ENCODE measurements around the gene ZNF716.
"Not testable (repeated sequence)": the region's sequence is repeated elsewhere in the genome, so short reads cannot be mapped to it uniquely, and the experiment has no call there.

The ZNF716 gene

GRCh38 chr7:57480304-57480703, 30.3 kb downstream of the ZNF716 start:
- H3K4me1 ChIP-seq (ENCODE audit: insufficient read depth, low read length); H3K9me3 ChIP-seq (ENCODE audit: control insufficient read depth, insufficient read depth, low read length); H3K9ac ChIP-seq (ENCODE audit: low read depth, low read length); H3K36me3 ChIP-seq (ENCODE audit: insufficient read depth, low read length): not testable (repeated sequence)

- not testable (repeated sequence) for H3K9me3 ChIP-seq (ENCODE audit: control insufficient read depth, insufficient read depth, low read length); H3K9ac ChIP-seq (ENCODE audit: low read depth, low read length); H3K36me3 ChIP-seq (ENCODE audit: insufficient read depth, low read length)
These were observed 35.0 kb downstream of the ZNF716 start for GRCh38 chr7:57485022-57485421.

DNA sequence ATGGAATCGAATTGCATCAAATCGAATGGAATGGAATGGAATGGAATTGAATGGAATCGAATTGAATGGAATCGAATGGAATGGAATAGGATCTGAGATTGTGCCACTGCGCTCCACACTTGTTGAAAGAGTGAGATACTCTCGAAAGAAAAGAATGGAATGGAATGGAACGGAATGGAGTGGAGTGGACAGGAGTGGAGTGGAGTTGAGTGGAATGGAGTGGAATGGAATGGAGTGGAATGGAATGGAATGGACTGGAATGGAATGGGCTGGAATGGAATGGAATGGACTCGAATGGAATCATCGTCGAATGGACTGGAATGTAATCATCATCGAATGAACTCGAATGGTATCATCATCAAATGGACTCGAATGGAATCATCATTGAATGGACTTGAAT, 38.0 kb downstream of the ZNF716 start:
- Histone ChIP-seq H3K9me3 (ENCODE audit: control insufficient read depth, insufficient read depth, low read length) (peaks cover 8% of the 10 kb centered on the region; the same call in 1 of the 2 replicates), H3K4me1 (ENCODE audit: insufficient read depth, low read length) (no peaks in the 10 kb centered on the region), H3K36me3 (ENCODE audit: insufficient read depth, low read length) (no peaks in the 10 kb centered on the region), H3K9ac (ENCODE audit: low read depth, low read length) (no peak overlapping the region)

More at GRCh38 chr7:57485022-57485421, 35.0 kb downstream of the ZNF716 start:
- H3K4me1 ChIP-seq (ENCODE audit: insufficient read depth, low read length) = not testable (repeated sequence)

DNA sequence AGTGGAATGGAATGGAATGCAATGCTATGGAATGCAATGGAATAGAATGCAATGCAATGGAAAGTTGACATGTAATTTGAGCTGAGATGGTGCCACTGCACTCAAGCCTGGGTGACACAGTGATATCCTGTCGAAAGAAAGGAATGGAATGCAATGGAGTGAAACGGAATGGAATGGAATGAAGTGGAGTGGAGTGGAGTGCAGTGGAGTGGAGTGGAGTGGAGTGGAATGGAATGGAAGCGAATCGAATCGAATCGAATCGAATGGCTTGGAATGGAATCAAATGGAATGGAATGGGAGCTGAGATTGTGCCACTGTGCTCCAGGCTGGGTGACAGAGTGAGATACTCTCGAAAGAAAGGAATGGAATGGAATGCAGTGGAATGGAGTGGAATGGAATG, 45.1 kb downstream of the ZNF716 start:
- H3K9me3 ChIP-seq (ENCODE audit: control insufficient read depth, insufficient read depth, low read length); H3K4me1 ChIP-seq (ENCODE audit: insufficient read depth, low read length); H3K9ac ChIP-seq (ENCODE audit: low read depth, low read length); H3K36me3 ChIP-seq (ENCODE audit: insufficient read depth, low read length): not testable (repeated sequence)

DNA sequence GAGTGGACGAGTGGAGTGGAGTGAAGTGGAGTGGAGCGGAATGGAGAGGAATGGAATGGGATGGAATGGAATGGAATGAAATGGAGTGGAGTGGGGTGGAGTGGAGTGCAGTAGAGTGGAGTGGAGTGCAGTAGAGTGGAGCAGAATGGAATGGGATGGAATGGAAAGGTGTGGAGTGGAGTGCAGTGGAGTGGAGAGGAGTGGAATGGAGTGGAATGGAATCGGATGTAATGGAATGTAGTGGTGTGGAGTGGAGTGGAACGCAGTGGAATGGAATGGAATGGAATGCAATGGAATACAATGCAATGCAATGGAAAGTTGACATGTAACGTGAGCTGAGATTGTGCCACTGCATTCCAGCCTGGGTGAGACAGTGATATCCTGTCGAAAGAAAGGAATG, 46.4 kb downstream of the ZNF716 start:
- H3K9ac ChIP-seq (ENCODE audit: low read depth, low read length) = no peak overlapping the region
- no peaks in the 10 kb centered on the region for H3K4me1 ChIP-seq (ENCODE audit: insufficient read depth, low read length)
- 0 out of 2 replicates have a peak, but pooled peaks cover 5% of the 10 kb centered on the region for H3K9me3 ChIP-seq (ENCODE audit: control insufficient read depth, insufficient read depth, low read length)
- no peaks in the 10 kb centered on the region for H3K36me3 ChIP-seq (ENCODE audit: insufficient read depth, low read length)

DNA sequence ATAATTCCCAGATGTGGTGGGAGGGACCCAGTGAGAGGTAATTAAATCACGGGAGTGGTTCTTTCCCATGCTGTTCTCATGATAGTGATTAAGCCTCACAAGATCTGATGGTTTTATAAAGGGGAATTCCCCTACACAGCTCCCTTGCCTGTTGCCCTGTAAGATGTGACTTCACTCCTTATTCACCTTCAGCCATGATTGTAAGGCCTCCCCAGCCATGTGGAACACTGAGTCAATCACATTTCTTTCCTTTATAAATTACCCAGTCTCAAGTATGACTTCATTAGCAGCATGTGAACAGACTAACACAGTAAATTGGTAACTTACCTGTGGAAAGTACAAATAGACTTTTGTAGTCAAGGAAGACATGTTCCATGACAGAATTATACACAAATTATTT, 55.2 kb downstream of the ZNF716 start:
- Histone ChIP-seq H3K9me3 (ENCODE audit: control insufficient read depth, insufficient read depth, low read length) (no peaks in the 10 kb centered on the region), H3K36me3 (ENCODE audit: insufficient read depth, low read length) (no peaks in the 10 kb centered on the region), H3K4me1 (ENCODE audit: insufficient read depth, low read length) (no peaks in the 10 kb centered on the region), H3K9ac (ENCODE audit: low read depth, low read length) (no peak overlapping the region)

Measured in ES-I3 (cell line).